HG03064 (cell line): Measurements from ENCODE around the gene ERC1.
"Not testable (repeated sequence)": the region's sequence is repeated elsewhere in the genome, so short reads cannot be mapped to it uniquely, and the experiment has no call there.

Experiments used
- ATAC-seq: cut with Tn5 transposase; IDR thresholded peaks from one replicate; pipeline ENCODE4 v1.9.1; 2021; ENCODE audit warnings: low read depth; ENCODE audit not compliant: unreplicated experiment

ERC1 gene

DNA sequence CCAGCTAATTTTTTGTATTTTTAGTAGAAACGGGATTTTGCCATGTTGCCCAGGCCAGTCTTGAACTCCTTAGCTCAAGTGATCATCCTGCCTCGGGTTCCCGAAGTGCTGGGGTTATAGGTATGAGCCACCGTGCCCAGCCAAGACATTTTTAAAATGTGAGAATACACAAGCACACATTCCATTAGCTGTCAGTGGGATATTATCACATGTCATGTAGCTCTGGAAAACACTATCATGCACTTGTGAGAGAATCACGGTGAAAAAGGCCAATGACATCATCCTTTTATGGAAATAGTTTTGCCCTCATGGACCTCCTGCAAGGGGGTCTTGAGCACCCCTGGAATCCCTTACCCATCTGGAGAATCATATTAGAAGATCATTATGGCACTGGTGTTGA, 28.3 kb downstream of the ERC1 start:
- ATAC-seq: no peak

GRCh38 chr12:1020389-1020788, 29.4 kb downstream of the ERC1 start:
- no peak for ATAC-seq

DNA sequence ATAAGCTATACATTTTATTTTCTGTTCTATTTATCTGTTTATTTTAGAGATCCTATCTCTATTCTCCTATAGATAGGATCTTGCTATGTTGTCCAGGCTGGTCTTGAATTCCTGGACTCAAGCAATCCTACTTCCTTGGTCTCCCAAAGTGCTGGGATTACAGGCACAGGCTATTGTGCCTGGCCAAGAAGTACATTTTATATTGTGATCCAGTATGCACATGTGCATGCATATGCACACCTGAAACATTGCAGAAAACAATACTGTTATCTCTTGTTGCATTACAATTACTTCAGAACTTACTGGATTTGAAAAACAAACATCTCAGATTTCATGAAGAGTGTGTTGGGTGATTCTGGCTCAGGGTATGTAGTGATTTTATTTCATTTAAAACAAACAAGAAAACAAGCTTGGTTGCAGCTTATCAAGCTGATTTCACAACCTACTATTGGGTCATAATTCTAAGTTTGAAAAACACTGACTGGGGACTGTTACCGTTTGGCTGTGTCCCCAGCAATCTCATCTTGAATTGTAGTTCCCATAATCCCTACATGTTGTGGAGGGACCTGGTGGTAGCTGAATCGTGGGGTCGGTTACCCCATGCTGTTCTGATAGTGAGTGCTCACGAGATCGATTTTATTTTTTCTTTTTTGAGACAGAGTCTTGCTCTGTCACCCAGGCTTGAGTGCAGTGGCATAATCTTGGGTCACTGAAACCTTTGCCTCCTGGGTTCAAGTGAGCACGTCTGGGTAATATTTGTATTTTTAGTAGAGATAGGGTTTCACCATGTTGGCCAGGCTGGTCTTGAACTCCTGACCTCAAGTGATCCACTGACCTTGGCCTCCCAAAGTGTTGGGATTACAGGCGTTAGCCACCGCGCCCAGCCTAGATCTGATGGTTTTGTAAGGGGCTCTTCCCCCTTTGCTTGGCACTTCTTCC, 31.3 kb downstream of the ERC1 start:
- ATAC-seq: no peak

GRCh38 chr12:1030779-1031178, 39.8 kb downstream of the ERC1 start:
- ATAC-seq: no peak

DNA sequence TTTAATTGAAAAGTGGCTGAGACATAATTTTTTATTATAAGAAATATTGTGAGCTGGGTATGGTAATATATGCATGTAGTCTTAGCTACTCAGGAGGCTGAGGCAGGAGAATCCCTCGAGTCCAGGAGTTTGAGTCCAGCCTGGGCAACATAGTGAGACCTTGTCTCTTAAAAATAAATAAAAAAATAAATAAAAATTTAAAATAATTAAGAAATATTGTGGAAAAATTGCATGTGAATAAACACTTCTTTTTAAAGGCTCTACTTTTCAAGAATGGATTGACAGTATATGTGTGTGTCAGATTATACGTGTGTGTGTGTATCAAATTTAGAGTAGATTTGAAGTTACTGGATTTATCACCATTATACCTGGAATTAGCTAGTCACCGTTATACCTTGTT, 43.2 kb downstream of the ERC1 start:
- ATAC-seq: no peak

DNA sequence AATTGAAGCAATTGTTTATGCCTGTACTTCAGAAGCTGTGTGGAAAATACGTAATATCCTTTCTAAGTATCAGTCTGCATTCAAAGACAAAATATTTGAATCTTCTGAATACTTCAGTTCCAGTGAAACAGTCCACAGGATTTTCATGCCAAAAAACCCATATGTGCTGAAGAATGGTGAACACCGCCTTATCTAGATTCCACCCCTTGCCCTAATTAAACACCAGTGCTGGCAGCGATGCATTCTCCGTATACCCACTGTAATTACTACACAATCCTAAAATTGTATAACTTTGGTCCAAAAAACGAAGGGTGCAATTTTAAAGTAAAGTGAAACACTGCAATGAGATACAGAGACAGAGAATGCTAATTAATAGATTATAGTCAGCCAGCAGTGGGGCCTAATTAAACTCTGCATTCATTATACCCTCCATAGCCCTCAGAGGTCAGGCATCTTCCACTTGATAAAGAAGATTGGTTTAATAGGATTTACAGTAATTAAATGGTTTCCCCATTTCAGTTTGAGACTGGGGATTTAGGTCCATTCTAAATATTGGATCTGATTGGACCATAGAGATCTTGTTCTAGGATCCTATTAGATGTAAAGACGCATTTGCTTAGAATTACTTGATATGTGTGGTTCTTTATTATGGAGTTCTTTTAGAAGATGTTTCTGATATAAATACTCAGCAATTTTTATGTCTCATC, 43.9 kb downstream of the ERC1 start:
- ATAC-seq: no peak

DNA sequence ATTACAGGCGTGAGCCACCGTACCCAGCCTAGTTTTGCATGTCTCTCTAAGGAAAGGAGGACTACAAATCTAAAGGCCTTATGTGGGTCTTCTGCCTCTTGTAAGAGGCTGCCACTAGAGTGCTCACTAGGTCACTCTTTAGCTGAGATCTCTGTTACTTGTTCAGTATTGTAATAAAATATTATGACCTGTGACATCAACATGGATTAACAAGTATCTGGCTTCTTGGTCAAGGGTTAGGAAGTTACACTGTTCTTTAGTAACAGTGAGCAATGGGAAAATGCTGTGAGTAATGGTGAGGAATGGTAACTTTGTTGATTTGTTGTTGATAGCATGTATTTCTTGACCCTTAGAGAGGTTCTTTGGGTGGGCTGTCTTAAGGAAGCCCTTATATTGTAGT, 50.5 kb downstream of the ERC1 start:
- no peak for ATAC-seq

- ATAC-seq: no peak
These were observed 53.2 kb downstream of the ERC1 start for GRCh38 chr12:1044199-1044598.

DNA sequence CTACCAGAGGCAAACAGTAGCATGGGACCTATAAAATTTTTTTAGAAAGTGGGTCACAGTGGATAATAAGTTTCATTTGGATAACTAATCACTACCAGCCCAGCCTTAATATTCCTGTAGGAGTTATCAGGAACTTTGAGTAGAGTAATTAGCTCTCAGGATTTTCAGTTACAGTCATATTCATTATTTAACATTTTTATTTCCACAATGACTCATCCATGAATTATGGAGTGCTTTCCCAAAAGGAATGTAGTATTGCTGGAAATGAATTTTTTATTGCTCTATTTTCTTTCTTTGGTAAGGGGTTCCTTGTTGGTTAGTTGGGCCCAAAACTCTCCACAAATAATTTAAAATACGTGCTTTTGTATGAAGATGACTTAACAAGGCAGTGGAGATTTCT, 53.7 kb downstream of the ERC1 start:
- ATAC-seq: no peak

DNA sequence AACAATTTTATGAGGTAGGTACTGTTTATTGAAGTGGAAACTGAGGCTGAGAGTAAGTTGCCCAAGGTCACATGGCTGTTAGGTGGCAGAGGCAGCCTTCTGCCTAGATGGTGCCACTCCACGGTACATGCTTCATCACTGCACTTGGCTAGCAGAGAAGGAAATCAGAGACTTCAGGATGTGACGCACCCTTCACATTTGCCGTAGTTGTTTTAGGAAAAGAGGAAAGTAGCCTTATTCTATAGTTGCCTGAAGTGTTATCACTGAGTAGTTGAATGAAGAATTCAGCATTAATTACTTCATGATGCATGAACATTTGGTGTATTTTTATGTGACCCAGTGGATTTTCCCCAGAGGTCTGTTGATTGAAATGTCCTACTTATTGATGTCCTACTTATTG, 55.7 kb downstream of the ERC1 start:
- ATAC-seq: no peak

DNA sequence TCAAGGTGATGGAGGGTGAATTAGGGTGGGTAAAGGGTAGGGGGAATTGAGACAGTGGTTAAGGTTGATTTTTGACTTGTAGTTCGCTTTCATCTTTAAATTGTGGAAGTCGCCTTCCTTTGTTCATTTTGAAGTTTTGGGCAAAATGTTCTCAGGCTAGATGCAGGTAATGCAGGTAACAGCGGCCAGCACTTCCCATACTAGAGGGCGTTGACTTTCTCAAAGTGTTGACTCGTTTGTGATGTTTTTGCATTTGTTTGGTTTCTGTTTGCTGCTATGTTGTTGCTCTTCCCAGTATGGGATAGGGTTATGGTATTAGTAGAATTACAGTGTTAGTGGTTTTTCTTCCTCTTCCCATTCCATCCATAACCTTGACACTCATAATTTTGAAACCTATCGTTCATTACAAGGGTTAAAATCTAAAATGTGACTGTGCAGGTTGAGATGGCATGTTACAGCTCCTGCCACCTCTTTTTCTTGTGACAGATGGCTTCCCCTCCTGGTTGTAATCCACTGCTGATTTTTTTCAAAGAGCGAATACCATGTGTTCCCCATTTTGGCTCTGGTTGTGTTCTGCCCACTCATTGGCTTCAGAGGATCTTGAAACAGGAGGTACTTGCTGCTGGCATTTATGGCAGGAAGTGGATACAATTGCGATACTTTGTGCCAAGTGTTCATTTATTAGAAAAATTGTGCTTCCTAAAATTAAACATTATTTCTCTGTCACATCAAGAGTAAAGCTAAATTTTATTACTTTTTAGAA, 57.1 kb downstream of the ERC1 start:
- no peak for ATAC-seq

- no peak for ATAC-seq
These were observed 59.2 kb downstream of the ERC1 start for GRCh38 chr12:1050059-1050707.

- ATAC-seq: not testable (repeated sequence)
These were observed 60.6 kb downstream of the ERC1 start for GRCh38 chr12:1051672-1052071.

DNA sequence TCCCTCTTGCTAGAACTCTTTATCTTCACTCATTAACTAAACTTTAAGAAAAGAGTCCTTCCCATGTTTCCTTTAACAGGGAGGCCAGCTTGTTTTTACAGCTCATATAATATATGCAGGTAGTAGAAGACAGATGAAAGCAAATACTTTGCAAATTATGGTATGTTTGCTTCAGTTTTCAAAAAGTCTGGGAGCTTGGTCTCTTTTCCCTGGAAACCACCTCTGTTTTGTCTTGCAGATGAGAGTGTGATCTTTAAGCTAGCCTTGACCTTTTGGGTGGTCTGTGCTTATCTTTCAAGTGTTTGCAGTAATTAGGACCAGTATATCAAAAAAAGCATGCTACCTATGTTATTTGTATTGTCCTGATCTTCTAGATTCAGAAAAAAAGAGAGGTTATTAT, 62.7 kb downstream of the ERC1 start:
- no peak for ATAC-seq

GRCh38 chr12:1054117-1054870, 63.3 kb downstream of the ERC1 start:
- no peak for ATAC-seq

- no peak for ATAC-seq
These were observed 65.4 kb downstream of the ERC1 start for GRCh38 chr12:1056390-1056789.

DNA sequence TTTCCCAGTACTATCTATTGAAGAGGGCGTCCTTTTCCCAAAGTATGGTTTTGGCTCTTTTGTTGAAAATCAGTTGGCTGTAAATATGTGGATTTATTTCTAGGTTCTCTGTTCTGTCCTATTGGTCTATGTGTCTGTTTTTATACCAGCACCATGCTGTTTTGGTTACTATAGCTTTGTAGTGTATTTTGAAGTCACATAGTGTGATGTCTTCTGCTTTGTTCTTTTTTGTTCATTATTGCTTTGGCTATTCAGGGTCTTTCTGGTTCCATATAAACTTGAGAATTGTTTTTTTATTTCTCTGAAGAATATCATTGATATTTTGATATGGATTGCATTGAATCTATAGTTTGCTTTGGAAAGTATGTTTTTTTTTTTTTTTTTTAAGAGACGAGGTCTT, 67.4 kb downstream of the ERC1 start:
- no peak for ATAC-seq

DNA sequence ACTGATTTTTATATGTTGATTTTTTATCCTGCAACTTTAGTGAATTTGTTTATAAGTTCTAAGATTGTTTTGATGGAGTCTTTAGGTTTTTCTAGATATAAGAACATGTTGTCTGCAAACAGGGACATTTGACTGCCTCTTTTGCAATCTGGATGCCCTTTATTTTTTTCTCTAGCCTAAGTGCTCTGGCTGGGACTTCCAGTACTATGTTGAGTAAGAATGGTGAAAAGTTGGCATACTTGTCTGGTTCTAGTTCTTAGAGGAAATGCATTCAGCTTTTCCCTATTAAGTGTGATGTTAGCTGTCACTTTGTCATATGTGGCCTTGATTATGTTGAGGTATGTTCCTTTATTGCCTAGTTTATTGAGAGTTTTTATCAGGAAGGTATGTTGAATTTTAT, 68.1 kb downstream of the ERC1 start:
- no peak for ATAC-seq

GRCh38 chr12:1063852-1064251, 72.8 kb downstream of the ERC1 start:
- no peak for ATAC-seq

GRCh38 chr12:1064317-1064716, 73.3 kb downstream of the ERC1 start:
- ATAC-seq: no peak
